ENCODE measurements around the gene DGKI.

Gene DGKI

GRCh38 chr7:137539111-137539715, 307.6 kb downstream of the DGKI start:
- H3K4me3 ChIP-seq (ENCODE audit: low read length), result no peak overlapping the region
- DNase-seq (ENCODE audit: low read depth, low spot score), result no peak

DNA sequence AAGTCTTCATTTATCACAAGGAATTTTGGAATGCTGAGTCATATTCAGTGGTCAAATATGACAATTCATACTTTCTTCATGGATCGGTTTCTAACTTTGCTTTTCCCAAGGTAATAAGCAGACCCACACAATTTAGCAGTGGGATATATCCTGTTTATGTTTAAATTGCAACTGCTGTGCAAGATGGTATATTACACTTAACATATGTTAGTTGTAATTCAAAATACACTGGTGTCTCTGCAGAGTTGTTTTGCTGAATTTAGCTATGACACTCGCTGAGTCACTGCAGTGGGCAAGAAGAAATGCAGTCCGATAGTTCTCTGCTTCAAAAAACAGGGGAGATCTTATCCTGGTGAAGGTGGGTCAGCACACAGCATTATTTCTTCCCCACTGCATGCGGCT, 308.4 kb downstream of the DGKI start:
- no peak overlapping the region for H3K4me3 ChIP-seq (ENCODE audit: low read length)
- DNase-seq (ENCODE audit: low read depth, low spot score), result no peak

DNA sequence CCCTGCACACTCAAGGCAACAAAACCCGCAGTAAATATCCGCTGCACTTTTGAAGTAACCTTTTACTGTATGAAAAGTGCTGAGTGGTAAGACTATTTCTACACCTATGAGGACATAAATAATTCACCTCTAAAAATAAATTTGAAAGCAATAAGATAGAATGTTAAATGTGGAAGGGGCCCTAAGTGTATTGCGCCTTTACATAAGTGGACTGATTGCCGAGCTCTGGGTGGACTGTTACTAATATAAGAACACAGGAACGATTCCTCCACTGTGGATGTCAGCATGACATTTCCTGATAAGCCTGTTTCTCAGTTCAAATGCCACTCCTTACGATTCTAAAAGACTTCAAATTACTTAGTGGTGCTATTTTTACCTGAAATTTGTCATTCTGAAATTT, 311.2 kb downstream of the DGKI start:
- no peak for DNase-seq (ENCODE audit: low read depth, low spot score)
- no peak overlapping the region for H3K4me3 ChIP-seq (ENCODE audit: low read length)

GRCh38 chr7:137531671-137532070, 315.1 kb downstream of the DGKI start:
- H3K4me3 ChIP-seq (ENCODE audit: low read length), result no peak overlapping the region
- no peak for DNase-seq (ENCODE audit: low read depth, low spot score)

- DNase-seq (ENCODE audit: low read depth, low spot score), result no peak
- H3K4me3 ChIP-seq (ENCODE audit: low read length), result no peak overlapping the region
Observed at GRCh38 chr7:137527634-137528033, 319.1 kb downstream of the DGKI start.

DNA sequence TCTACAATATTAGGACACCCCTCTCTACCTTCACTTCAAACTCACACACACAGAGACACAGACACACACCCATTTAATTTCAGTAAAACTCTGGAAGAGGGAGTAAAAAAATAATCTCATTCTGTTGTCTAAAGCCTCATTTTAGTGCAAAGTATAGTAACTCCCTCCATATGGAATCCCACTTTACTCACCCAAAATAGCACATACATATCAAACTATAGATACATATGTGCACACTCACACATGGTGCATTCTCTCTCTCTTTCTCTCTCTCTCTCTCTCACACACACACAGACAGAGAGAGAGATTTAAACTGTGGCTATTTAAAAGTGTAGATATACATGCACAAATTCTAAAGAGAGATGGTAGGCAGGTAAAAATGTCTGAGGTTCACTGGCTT, 323.6 kb downstream of the DGKI start:
- DNase-seq (ENCODE audit: low read depth, low spot score), result no peak
- no peak overlapping the region for H3K4me3 ChIP-seq (ENCODE audit: low read length)

- H3K4me3 ChIP-seq (ENCODE audit: low read length), result no peak overlapping the region
- DNase-seq (ENCODE audit: low read depth, low spot score), result no peak
Observed at GRCh38 chr7:137521451-137521850, 325.3 kb downstream of the DGKI start.

DNA sequence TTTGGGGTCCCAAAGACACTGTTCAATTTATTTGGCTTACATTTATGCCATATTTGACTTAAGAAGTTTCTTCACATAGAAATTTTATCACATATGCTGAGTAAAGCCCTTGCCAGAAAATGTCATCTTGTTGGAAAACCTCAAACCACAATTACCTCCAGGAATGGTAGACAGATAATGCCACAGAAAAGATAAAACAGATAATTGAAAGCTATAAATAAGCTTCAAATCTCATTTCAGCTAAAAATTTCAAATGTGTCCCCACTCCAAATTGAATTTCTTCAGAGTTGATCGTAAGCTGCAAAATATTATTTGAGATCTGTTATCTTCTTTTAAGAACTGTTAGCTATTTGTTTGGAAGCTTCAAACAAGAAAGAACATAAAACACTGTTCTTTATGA, 326.8 kb downstream of the DGKI start:
- no peak overlapping the region for H3K4me3 ChIP-seq (ENCODE audit: low read length)
- no peak for DNase-seq (ENCODE audit: low read depth, low spot score)

- DNase-seq (ENCODE audit: low read depth, low spot score), result no peak
- no peak overlapping the region for H3K4me3 ChIP-seq (ENCODE audit: low read length)
Observed at GRCh38 chr7:137519181-137519691, 327.5 kb downstream of the DGKI start.

DNA sequence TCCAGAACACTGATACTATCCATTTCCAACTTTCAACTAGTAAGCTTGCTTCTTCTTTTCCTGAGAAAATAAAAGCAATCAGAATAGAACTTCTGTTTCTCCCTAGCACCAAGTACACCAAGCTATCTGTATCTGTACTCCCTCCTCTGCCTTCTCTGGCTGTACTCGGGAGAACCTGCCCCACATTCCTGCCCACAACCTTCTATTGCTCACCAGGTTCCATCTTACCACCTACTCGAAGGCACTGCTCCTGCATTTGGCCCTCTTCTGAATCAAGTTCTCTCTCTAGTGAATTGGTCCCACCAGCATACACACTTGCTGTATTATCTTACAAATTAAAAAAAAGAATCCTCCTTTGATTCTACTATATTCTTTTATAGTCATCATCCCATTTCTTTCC, 333.7 kb downstream of the DGKI start:
- no peak overlapping the region for H3K4me3 ChIP-seq (ENCODE audit: low read length)
- no peak for DNase-seq (ENCODE audit: low read depth, low spot score)

DNA sequence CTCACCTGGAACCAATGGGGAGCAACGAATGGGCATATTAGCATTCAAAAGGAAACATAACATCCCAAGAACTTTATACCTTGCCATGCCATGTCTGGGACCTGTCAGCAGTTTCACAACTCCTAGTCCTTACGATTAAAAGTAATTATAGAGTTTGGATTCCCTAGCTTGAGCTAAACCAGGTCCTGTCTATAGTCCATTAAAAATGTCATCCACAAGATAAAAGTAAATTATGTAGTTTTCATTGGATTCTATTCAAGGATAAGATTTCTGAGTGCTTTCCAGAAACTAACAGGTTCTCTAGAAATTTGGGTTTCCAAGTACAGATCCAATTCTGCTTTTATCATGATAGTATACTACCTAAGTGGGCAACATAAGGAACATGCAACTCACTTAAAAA, 339.7 kb downstream of the DGKI start:
- no peak for DNase-seq (ENCODE audit: low read depth, low spot score)
- H3K4me3 ChIP-seq (ENCODE audit: low read length), result no peak overlapping the region

DNA sequence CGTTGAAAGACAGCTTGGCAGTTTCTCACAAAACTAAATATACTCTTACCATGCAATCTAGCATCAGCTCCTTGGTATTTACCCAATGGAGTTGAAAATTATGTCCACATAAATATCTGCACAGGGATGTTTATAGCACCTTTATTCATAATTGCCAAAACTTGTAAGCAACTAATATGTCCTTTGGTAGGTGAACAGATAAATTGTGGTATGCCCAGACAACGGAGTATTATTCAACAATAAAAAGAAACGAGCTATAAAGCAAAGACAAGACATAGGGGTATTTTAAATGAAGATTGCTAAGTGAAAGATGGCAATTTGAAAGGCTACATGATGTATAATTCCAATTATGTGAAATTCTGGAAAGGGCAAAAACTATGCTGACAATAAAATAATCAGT, 340.7 kb downstream of the DGKI start:
- no peak for DNase-seq (ENCODE audit: low read depth, low spot score)

GRCh38 chr7:137501562-137501961, 345.2 kb downstream of the DGKI start:
- no peak overlapping the region for H3K4me3 ChIP-seq (ENCODE audit: low read length)
- no peak for DNase-seq (ENCODE audit: low read depth, low spot score)

More for the DNA sequence above, 340.7 kb downstream of the DGKI start:
- no peak overlapping the region for H3K4me3 ChIP-seq (ENCODE audit: low read length)

DNA sequence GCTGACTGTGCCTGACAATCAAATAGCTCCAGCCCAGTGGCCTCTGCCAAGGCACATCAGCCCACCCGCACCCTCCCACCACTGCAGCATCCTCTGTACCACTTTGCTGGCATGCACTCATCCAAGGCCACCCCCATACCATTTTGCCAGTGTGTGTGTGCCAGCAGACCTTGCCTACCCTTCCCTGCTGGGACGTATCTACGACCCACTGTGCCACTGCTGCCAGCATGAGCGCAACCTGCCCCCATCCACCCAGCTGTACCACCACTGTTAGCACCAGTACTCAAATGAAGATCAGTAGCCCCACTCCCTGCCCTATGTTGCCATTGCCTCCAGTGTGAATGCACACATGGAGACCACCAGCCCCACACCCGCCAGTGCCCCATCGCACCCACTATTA, 353.9 kb downstream of the DGKI start:
- DNase-seq (ENCODE audit: low read depth, low spot score), result no peak
- no peak overlapping the region for H3K4me3 ChIP-seq (ENCODE audit: low read length)

GRCh38 chr7:137489880-137490279, 356.9 kb downstream of the DGKI start:
- H3K4me3 ChIP-seq (ENCODE audit: low read length), result no peak overlapping the region
- DNase-seq (ENCODE audit: low read depth, low spot score), result no peak

DNA sequence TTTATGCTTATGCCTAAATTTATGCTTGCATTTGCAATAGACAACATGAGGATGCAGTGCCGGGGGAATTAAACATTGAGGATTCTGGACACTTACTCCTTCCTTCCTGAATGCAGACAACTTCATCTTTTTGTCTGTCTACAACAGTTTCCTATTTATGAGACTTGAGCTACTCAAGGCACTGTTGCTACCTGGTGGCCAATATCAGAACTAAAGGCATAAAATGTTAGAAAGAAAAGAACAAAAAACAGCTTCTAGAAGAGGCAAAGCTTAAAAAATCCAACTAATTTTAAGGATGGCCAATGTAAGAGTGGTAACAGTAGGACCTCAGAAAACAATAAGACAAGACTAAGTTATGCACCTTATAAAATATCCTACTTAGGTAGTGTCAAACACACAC, 358.7 kb downstream of the DGKI start:
- DNase-seq (ENCODE audit: low read depth, low spot score), result no peak
- H3K4me3 ChIP-seq (ENCODE audit: low read length), result no peak overlapping the region

DNA sequence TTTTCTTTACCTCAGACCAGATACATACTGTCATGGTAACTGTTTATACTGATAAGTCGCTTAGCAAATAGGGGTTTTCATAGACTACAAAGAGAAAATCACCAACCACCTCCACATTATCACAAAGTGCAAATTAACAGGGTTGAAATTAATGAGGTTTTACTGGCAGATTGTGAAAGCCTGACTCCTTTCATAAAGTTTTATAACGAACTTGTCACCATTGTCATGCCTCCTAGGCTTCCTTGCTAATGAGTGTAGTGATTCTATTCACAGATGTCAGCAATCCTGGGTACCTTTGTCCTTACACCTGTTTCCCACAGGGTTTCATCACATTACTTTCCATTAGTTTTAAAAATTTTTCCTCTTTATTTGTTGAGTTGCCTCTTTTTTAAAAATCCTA, 361.0 kb downstream of the DGKI start:
- no peak for DNase-seq (ENCODE audit: low read depth, low spot score)
- H3K4me3 ChIP-seq (ENCODE audit: low read length), result no peak overlapping the region

- H3K4me3 ChIP-seq (ENCODE audit: low read length), result no peak overlapping the region
- DNase-seq (ENCODE audit: low read depth, low spot score), result no peak
Observed at GRCh38 chr7:137484326-137484725, 362.4 kb downstream of the DGKI start.

GRCh38 chr7:137482466-137482865, 364.3 kb downstream of the DGKI start:
- H3K4me3 ChIP-seq (ENCODE audit: low read length), result no peak overlapping the region
- no peak for DNase-seq (ENCODE audit: low read depth, low spot score)

DNA sequence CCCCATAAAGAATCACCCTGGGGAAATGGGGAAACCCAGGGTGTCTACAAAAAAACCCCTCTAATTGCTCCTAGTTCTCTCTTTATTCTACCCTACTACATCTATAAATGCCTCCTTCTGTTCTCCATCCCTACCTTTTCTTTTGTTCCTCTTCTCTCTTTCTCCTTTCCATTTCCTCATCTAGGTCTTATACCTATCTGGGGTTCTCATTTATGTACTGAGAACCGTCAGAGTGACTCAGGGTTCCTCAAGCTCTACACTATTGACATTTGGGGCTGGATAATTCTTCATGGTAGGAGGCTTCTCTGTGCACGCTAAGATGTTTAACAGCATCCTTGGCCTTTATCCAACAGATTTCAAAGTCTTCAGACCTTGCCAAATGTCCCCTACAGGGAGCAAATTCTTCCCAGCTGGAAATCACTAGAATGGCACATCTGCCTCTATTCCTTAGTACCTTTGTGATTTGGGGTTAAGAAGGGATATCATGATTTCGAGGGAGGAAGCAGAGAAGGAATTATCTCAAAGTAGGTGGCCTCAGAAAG, 365.9 kb downstream of the DGKI start:
- DNase-seq (ENCODE audit: low read depth, low spot score), result no peak
- H3K4me3 ChIP-seq (ENCODE audit: low read length), result no peak overlapping the region

DNA sequence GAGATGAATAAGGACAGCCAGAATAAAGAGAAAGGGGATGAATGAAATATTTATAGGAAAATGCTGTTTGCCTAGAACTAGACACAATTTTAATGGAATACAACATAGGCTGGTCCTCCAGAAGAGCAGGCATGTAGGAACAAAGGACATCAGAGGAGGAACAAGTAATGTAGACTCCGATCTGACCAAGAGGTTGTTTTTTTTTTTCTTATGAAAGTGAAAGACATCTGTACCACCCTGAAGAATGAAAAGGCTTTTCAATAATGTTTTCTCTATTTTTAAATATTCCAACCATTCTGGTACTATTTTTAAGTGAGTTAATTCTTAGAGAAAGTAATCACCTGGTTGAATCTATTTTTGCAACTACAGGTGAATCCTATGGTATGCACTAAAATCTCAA, 366.4 kb downstream of the DGKI start:
- no peak for DNase-seq (ENCODE audit: low read depth, low spot score)
- no peak overlapping the region for H3K4me3 ChIP-seq (ENCODE audit: low read length)

Data from Jurkat, Clone E6-1 (cell line).